Mononuclear cell (primary cell): ENCODE data around the gene GNAO1. TPM values are rescaled to one million over a fixed set of nuclear protein-coding genes. Genes with fewer than 3 reads are reported as not detected.

Experiments
- H3K27me3 ChIP-seq: 2 replicates; pipeline ENCODE4 v1.6.0; 2011; ENCODE audit warnings: low read length, control low read depth; ENCODE audit not compliant: insufficient read depth
- H3K4me1 ChIP-seq: 2 replicates; pipeline ENCODE4 v1.5.1; 2011; ENCODE audit warnings: mild to moderate bottlenecking, low read length, control low read depth; ENCODE audit not compliant: insufficient read depth
- H3K4me3 ChIP-seq: 2 replicates; pipeline ENCODE4 v1.5.1; 2011; ENCODE audit warnings: mild to moderate bottlenecking, low read length, moderate library complexity
- H3K9me3 ChIP-seq: 2 replicates; pipeline ENCODE4 v1.5.1; 2011; ENCODE audit warnings: low read depth, mild to moderate bottlenecking, control low read depth, low read length
- total RNA-seq: library from RNA; depleted of rRNA; stranded (reverse); fragments of >200 nt; gene quantifications from one replicate; pipeline ENCODE4 v1.2.3, GENCODE V29; 2012

GNAO1 gene
- total RNA-seq, 1 donor, result 0.84 TPM

GRCh38 chr16:56405977-56406672 is 214.8 kb downstream of the GNAO1 start:
- no peaks in the 10 kb centered on the region for H3K27me3 ChIP-seq
- peaks cover 6% of the 10 kb centered on the region for H3K4me1 ChIP-seq
- H3K4me3 ChIP-seq, result no peak overlapping the region
- H3K9me3 ChIP-seq, result no peaks in the 10 kb centered on the region

Other genes starting within 250 kb of the GNAO1 start
- gene AMFR, start 234.1 kb downstream of the GNAO1 start, total RNA-seq, result 193 TPM